ENCODE measurements around the gene NTPCR. TPM values are rescaled to one million over a fixed set of nuclear protein-coding genes. Genes with fewer than 3 reads are reported as not detected.

Gene NTPCR
- total RNA-seq, 1 experiment from 2014 or later: 49.1 TPM

- no peak overlapping the region for H3K27ac Mint-ChIP-seq (ENCODE audit: unreplicated experiment)
- no TSS peak for BruUV-seq (replicated peaks)
- no peaks in the 10 kb centered on the region for H3K9me3 Mint-ChIP-seq (ENCODE audit: unreplicated experiment)
- POLR2A ChIA-PET: no interaction called here
- Histone ChIP-seq H3K4me1 (no peaks in the 10 kb centered on the region), H3K4me3 (ENCODE audit: low read depth, low read length) (no peak overlapping the region), H3K27me3 (replicated peaks; ENCODE audit: control insufficient read depth, insufficient read depth, low read length) (no peaks in the 10 kb centered on the region), H3K9me3 (no peaks in the 10 kb centered on the region), H3K36me3 (ENCODE audit: control insufficient read depth, insufficient read depth, low read length) (no peaks in the 10 kb centered on the region)
- H3K4me1 Mint-ChIP-seq (ENCODE audit: low read depth, unreplicated experiment): peaks cover 6% of the 10 kb centered on the region
- H3K27me3 Mint-ChIP-seq (ENCODE audit: insufficient read depth, unreplicated experiment): no peaks in the 10 kb centered on the region
- peaks cover 6% of the 10 kb centered on the region for H3K36me3 Mint-ChIP-seq (ENCODE audit: insufficient read depth, unreplicated experiment)
- intact Hi-C loops (cut with micrococcal nuclease; ENCODE audit: unreplicated experiment): no loop called here
- CTCF ChIA-PET: no interaction called here
- no peak for DNase-seq
- no peak overlapping the region for H3K4me3 Mint-ChIP-seq (ENCODE audit: unreplicated experiment)
- TF ChIP-seq CTCF (IDR thresholded peaks at IDR 0.05; ENCODE audit: insufficient read depth in 1 of 2, low read depth in 1 of 2, low read length in 1 of 2, severe bottlenecking in 1 of 2, unreplicated experiment in 1 of 2): no peak
Measured at GRCh38 chr1:232980355-232980978, 30.1 kb downstream of the NTPCR start.

- intact Hi-C loops (cut with micrococcal nuclease; ENCODE audit: unreplicated experiment): no loop called here
- no peaks in the 10 kb centered on the region for H3K36me3 ChIP-seq (ENCODE audit: control insufficient read depth, insufficient read depth, low read length)
- TF ChIP-seq CTCF (IDR thresholded peaks at IDR 0.05; ENCODE audit: insufficient read depth in 1 of 2, low read depth in 1 of 2, low read length in 1 of 2, severe bottlenecking in 1 of 2, unreplicated experiment in 1 of 2): no peak
- ChIA-PET POLR2A (no interaction called here), CTCF (no interaction called here)
- no peak overlapping the region for H3K4me3 Mint-ChIP-seq (ENCODE audit: unreplicated experiment)
- peaks cover 6% of the 10 kb centered on the region for H3K4me1 Mint-ChIP-seq (ENCODE audit: low read depth, unreplicated experiment)
- no peak overlapping the region for H3K27ac Mint-ChIP-seq (ENCODE audit: unreplicated experiment)
- H3K27me3 ChIP-seq (replicated peaks; ENCODE audit: control insufficient read depth, insufficient read depth, low read length): no peaks in the 10 kb centered on the region
- H3K9me3 ChIP-seq: no peaks in the 10 kb centered on the region
- H3K27me3 Mint-ChIP-seq (ENCODE audit: insufficient read depth, unreplicated experiment): no peaks in the 10 kb centered on the region
- no peaks in the 10 kb centered on the region for H3K9me3 Mint-ChIP-seq (ENCODE audit: unreplicated experiment)
- no TSS peak for BruUV-seq (replicated peaks)
- no peak for DNase-seq
- H3K36me3 Mint-ChIP-seq (ENCODE audit: insufficient read depth, unreplicated experiment): peaks cover 6% of the 10 kb centered on the region
- H3K4me1 ChIP-seq: no peaks in the 10 kb centered on the region
- H3K4me3 ChIP-seq (ENCODE audit: low read depth, low read length): no peak overlapping the region
Measured at GRCh38 chr1:232980986-232981560, 30.7 kb downstream of the NTPCR start.

DNA sequence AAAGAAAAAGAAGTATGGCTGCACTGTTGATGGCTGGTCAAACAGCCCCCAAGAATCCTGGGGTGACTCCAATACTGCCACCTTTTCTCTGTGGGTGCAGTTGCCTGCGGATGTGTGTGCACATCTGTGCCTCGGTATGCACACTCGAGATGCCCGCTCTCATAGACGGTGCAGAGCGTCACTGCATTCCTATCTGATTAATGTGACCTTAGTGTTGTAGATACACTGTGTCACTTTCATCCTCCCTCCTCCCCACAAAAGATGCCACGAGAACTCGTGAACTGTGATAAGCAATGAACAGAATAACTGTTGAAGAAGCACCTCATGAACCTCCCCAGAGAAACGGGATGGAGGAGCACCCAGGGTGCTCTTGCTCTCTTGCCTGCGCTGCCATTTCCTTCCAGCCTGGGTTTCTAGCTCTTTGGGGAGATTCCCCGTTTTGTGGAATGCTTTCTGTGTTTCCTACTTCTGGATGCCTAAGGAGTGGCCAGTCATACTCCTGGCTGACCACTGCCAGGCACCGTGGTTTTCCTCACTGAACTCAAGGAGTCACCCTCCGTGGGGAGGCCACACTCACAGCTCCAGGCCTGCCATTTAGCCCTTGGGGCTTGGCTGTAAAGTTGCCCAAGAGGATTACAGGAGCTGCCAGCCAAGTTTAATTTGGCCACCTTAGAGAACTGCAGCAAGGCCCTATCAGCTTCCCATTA lies 32.0 kb downstream of the NTPCR start:
- Mint-ChIP-seq H3K9me3 (ENCODE audit: unreplicated experiment) (no peaks in the 10 kb centered on the region), H3K27ac (ENCODE audit: unreplicated experiment) (no peak overlapping the region), H3K36me3 (ENCODE audit: insufficient read depth, unreplicated experiment) (peaks cover 6% of the 10 kb centered on the region), H3K4me1 (ENCODE audit: low read depth, unreplicated experiment) (peaks cover 6% of the 10 kb centered on the region), H3K4me3 (ENCODE audit: unreplicated experiment) (no peak overlapping the region), H3K27me3 (ENCODE audit: insufficient read depth, unreplicated experiment) (no peaks in the 10 kb centered on the region)
- no peak for TF ChIP-seq CTCF (IDR thresholded peaks at IDR 0.05; ENCODE audit: insufficient read depth in 1 of 2, low read depth in 1 of 2, low read length in 1 of 2, severe bottlenecking in 1 of 2, unreplicated experiment in 1 of 2)
- H3K36me3 ChIP-seq (ENCODE audit: control insufficient read depth, insufficient read depth, low read length): no peaks in the 10 kb centered on the region
- ChIA-PET CTCF (no interaction called here), POLR2A (no interaction called here)
- no peak for DNase-seq
- no peak overlapping the region for H3K4me3 ChIP-seq (ENCODE audit: low read depth, low read length)
- no peaks in the 10 kb centered on the region for H3K4me1 ChIP-seq
- H3K9me3 ChIP-seq: no peaks in the 10 kb centered on the region
- BruUV-seq (replicated peaks): no TSS peak
- intact Hi-C loops (cut with micrococcal nuclease; ENCODE audit: unreplicated experiment): no loop called here
- no peaks in the 10 kb centered on the region for H3K27me3 ChIP-seq (replicated peaks; ENCODE audit: control insufficient read depth, insufficient read depth, low read length)
